ENCODE measurements around the gene RNPS1.
A peak's percentile ranks its signal among the peaks of the same experiment; 100 is the strongest.

RNPS1 gene

DNA sequence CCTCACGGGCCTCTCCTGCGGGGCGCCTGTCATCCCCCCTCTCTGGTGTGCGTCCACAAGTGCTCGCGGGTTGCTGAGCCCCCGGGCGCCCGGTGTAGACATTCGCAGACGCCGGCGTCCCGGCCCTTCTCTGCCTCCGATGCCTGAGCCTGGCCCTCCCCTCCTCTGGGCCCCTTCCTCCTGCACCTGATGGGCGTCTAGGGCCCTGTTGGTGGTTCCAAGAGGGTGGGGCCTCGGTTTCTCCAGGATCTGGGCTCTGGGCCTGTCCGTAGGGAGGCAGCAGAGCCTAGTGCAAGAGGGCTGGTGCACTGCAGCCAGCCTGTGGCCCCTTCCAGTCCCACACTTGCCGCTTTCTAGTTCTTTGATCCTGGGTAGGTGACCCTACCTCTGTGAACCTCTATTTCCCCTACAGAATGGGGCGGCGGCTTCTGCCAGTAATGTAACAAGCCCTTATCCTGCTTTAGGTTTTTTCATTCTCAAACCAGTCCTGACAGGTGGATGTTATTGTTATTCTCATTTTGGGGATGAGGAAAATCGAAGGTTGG lies 43.9 kb downstream of the RNPS1 start:
- no peak for DNase-seq (ENCODE audit: extremely low read depth, low read depth)

GRCh38 chr16:2223221-2223941 lies 44.5 kb downstream of the RNPS1 start, which contains the start of gene E4F1:
Gene E4F1, plus strand, starts transcription at chr16:2223591. Its CDS starts 23 bp downstream, at chr16:2223614.
- no peak for TF ChIP-seq CTCF (IDR thresholded peaks at IDR 0.05; ENCODE audit: low read depth, low read length)
- DNase-seq (ENCODE audit: extremely low read depth, low read depth), result peak; percentile 99

More for the DNA sequence above, 43.9 kb downstream of the RNPS1 start:
- peak; percentile 26 for TF ChIP-seq CTCF (IDR thresholded peaks at IDR 0.05; ENCODE audit: low read depth, low read length)

DNA sequence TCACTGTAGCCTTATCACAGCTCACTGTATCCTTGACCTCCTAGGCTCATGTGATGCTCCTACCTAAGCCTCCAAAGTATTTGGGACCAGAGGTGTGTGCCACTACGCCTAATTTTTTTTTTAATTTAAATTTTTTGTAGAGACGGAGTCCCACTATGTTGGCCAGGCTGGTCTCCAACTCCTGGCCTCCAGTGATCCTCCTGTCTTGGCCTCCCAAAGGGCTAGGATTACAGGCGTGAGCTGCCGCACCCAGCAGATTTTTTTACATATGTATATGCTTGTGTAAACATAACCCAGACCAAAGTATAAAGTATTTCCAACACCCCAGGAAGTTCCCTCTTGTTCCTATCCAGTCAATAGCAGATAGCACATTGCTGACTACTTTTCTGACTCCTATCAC lies 51.6 kb downstream of the RNPS1 start:
- no peak for DNase-seq (ENCODE audit: extremely low read depth, low read depth)
- TF ChIP-seq CTCF (IDR thresholded peaks at IDR 0.05; ENCODE audit: low read depth, low read length), result no peak

DNA sequence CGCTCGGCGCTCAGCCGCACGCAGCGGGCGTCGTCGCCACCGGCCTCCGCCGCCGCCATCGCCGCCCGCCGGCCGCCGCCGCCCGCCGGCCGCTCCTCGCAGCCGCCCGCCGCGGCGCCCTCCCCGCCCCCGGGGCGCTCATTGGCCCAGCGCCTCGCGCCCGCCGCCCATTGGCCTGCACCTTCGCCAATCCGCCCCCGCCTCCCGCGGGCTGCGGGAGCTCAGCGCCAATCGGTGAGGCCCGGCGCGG lies 53.3 kb downstream of the RNPS1 start, which contains the start of gene PGP:
Gene PGP (minus strand): TSS at position 122 of the 250 bp plus-strand sequence. CDS start 63 bp downstream, at position 59.
- TF ChIP-seq CTCF (IDR thresholded peaks at IDR 0.05; ENCODE audit: low read depth, low read length), result no peak
- no peak for DNase-seq (ENCODE audit: extremely low read depth, low read depth)

DNA sequence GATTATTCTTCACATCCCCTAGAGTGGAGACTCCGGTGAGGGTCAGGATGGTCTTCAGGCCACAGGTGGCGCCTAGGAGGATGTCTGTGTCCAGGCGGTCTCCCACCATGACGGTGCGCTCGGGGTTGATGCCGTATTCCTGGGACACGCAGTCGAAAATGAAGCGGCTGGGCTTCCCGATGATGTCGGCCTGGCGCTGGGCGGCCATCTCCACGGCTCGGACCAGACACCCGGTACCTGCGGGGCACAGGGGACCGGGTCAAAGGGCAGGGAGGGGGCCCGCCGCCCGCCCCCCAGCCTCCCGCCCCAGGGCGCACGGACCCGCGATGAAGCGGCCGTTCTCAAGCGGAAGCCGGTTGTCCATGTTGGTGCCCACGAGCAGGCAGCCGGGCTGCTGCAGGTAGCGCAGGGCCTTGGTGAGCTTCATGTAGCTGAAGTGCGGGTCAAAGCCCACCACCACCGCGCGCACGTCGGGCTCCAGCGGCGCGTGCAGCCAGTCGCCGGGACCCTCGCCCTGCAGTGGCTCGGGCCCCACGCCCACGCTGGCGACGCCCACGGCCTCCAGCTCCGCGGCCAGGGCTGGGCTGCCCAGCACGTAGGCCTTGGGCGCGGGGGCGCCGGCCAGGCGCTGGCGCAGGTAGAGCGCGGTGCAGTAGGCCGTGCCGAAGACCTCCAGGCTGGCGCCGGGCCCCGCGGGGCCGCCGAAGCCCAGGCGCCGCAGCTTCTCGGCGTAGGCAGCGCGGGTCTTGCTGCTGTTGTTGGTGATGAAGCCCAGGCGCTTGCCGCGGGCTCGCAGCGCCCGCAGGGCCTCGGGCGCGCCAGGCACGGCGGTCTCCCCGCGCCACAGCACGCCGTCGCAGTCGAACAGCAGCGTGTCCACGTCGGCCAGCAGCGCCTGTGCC lies 53.9 kb downstream of the RNPS1 start:
- TF ChIP-seq CTCF (IDR thresholded peaks at IDR 0.05; ENCODE audit: low read depth, low read length), result no peak
- DNase-seq (ENCODE audit: extremely low read depth, low read depth), result no peak

DNA sequence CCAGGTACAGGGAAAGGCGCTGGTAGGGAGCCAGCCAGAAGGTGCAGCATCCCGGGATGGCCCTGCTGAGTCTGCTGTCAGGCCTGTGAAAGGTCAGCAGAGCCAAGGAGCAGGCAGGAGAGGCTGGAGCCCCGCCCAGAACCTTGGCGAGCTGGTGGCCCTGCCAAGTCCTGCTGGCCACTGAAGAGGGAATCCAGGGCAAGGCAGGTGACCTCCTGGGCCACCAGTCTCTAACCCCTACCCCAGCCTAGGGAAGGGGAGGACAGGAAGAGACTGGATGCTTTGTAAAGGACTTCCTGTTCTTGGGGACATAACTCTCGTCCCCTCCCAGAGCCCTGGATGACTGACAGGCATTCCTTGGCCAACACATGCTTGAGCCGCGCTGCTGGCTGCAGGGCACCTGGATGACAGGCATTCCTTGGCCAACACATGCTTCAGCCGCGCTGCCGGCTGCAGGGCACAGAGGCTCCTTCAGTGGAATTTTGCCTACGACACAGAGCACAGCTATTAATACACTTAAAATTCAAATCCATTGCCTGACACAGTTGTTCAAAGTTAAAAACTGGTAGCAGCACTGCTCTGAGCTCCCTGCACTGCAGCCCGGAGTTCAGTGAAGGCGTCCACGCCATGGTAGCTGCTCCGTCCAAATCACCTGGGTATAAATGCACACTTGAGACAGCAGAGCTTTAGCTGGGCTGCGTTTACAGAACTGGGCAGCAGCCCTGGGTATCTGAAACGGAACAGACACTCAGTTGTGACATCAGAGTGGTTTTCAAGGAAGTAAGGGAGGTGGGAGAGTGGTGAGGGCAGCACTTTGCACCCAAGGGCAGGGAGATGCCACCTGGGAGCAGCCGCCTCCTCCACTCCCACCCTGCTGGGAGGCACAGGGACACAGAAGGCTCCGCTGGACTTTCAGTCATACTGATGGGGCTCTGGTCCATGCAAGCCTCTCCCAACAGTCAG lies 55.3 kb downstream of the RNPS1 start:
- DNase-seq (ENCODE audit: extremely low read depth, low read depth), result no peak
- no peak for TF ChIP-seq CTCF (IDR thresholded peaks at IDR 0.05; ENCODE audit: low read depth, low read length)
